Lung (tissue), 12 donors: ENCODE measurements around the gene UBE2V1. TPM values are rescaled to one million over a fixed set of nuclear protein-coding genes. Genes with fewer than 3 reads are reported as not detected.

Experiments used
- ATAC-seq: fragments of 200-7000 bp; cut with Tn5 transposase; one replicate; pipeline ENCODE4 v1.9.1; 2020; ENCODE audit warnings: moderate number of reproducible peaks; ENCODE audit not compliant: insufficient read depth, low FRiP score
- DNase-seq, 3 donors: peaks; one replicate each; pipeline ENCODE4 v3.0.0-alpha.2; 2013 to 2017
- H3K27ac ChIP-seq, 2 donors: one replicate each; pipeline ENCODE4 v1.5.1; 2013; ENCODE audit warnings: mild to moderate bottlenecking in 2 of 2, moderate library complexity in 2 of 2, control low read depth in 1 of 2, inconsistent platforms in 1 of 2, low read depth in 1 of 2, low read length in 1 of 2
- H3K27me3 ChIP-seq, 3 donors: one replicate each; pipeline ENCODE4 v1.5.1; 2013; ENCODE audit warnings: low read length in 2 of 3; ENCODE audit not compliant: control insufficient read depth in 3 of 3, insufficient read depth in 3 of 3
- H3K36me3 ChIP-seq, 4 donors: one replicate each; pipeline ENCODE4 v1.5.1; 2013; ENCODE audit warnings: low read length in 4 of 4, mild to moderate bottlenecking in 1 of 4, moderate library complexity in 1 of 4; ENCODE audit not compliant: control insufficient read depth in 4 of 4, insufficient read depth in 4 of 4
- H3K4me1 ChIP-seq, 5 donors: one replicate each; pipeline ENCODE4 v1.5.1; 2013; ENCODE audit warnings: low read length in 5 of 5, mild to moderate bottlenecking in 2 of 5, moderate library complexity in 1 of 5; ENCODE audit not compliant: control insufficient read depth in 5 of 5, insufficient read depth in 5 of 5
- H3K4me3 ChIP-seq: one replicate; pipeline ENCODE4 v1.5.1; 2013; ENCODE audit warnings: mild to moderate bottlenecking, control low read depth, moderate library complexity
- H3K9ac ChIP-seq, 2 donors: one replicate each; pipeline ENCODE4 v1.5.1; 2013; ENCODE audit warnings: low read length in 2 of 2, control low read depth in 1 of 2; ENCODE audit not compliant: insufficient read depth in 1 of 2
- H3K9me3 ChIP-seq, 4 donors: one replicate each; pipeline ENCODE4 v1.5.1; 2013; ENCODE audit warnings: low read length in 3 of 4, mild to moderate bottlenecking in 1 of 4, moderate library complexity in 1 of 4; ENCODE audit not compliant: control insufficient read depth in 4 of 4, insufficient read depth in 3 of 4
- WGBS, 2 donors: extraction: QIAGEN DNeasy Blood & Tissue Kit; methylation state at CpG; one replicate each; pipeline ENCODE4 v1.1.7; 2013; 5-methylcytosine and 5-hydroxymethylcytosine counted together
- polyA plus RNA-seq, 2 donors: library from polyadenylated mRNA; stranded (reverse); fragments of 200-250 nt; gene quantifications; one replicate each; pipeline ENCODE4 v1.2.1, GENCODE V29; 2013
- total RNA-seq, 2 donors: library from RNA; depleted of rRNA in 1 of 2; stranded (reverse); fragments of >200 nt in 1 of 2; gene quantifications; one replicate each; pipeline ENCODE4 v1.2.1, GENCODE V29; 2014 to 2021
- TF ChIP-seq, protein P1 (sequence below): IDR thresholded peaks from 2 replicates; pipeline ENCODE4 v1.5.1; 2012; ENCODE audit warnings: mild to moderate bottlenecking; ENCODE audit errors: control extremely low read depth, extremely low read depth
- donor health status: control.
- donor health status: control.
- donor health status: Bipolar disorder and iron deficiency.
- donor health status: healthy.
- donor health status: DM: yes; HTN: yes; CAD: no.

Gene UBE2V1
- total and polyA plus RNA-seq, 4 donors, result 56.4 to 103 (median 69.2) TPM

GRCh38 chr20:50061151-50062005, 51.6 kb downstream of the UBE2V1 start:
- Histone ChIP-seq H3K9ac (no peak overlapping the region), H3K36me3 (no peaks in the 10 kb centered on the region), H3K9me3 (no peaks in the 10 kb centered on the region), H3K4me3 (no peak overlapping the region), H3K27me3 (no peaks in the 10 kb centered on the region), H3K27ac (no peak overlapping the region), H3K4me1 (peaks cover 0 to 1% (median 0%) of the 10 kb centered on the region in 5 donors)
- 80 to 90% methylated on average over 6 of the region's 6 CpGs for WGBS, 2 donors
- TF ChIP-seq, protein P1, sequence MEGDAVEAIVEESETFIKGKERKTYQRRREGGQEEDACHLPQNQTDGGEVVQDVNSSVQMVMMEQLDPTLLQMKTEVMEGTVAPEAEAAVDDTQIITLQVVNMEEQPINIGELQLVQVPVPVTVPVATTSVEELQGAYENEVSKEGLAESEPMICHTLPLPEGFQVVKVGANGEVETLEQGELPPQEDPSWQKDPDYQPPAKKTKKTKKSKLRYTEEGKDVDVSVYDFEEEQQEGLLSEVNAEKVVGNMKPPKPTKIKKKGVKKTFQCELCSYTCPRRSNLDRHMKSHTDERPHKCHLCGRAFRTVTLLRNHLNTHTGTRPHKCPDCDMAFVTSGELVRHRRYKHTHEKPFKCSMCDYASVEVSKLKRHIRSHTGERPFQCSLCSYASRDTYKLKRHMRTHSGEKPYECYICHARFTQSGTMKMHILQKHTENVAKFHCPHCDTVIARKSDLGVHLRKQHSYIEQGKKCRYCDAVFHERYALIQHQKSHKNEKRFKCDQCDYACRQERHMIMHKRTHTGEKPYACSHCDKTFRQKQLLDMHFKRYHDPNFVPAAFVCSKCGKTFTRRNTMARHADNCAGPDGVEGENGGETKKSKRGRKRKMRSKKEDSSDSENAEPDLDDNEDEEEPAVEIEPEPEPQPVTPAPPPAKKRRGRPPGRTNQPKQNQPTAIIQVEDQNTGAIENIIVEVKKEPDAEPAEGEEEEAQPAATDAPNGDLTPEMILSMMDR, result no peak
- DNase-seq (no peak), ATAC-seq (no peak)

DNA sequence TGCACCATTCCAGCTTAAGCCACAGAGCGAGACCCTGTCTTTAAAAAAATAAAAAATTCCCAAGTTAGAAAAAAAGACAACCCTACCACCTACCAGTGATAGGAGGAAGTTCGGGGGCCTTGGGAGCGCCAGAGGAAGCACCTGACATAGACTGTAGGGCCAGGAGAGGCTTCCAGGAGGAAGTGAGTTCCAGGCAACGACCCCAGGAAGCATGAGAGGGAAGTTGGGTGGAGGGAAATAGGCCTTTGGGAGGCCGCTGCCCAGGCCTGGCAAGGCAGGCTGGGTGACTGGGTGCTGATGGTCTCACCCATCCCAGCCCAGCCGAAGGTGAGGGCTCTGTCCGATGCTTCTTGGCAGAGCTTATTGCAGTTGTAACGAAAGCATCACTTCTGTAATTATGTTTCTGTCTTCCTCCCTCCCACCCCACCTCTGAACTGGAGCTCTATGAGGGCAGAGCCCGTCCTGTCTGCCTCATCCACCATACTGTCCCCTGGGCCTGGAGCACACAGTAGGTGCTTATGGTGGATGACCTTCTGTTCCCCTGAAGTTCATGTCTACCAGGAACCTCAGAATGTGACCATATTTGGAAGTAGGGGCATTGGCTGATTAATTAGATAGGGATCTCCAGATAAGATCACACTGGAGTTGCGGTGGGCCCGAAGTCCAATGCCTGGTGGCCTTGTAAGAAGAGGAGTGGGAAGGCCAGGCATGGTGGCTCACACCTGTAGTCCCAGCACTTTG, 54.1 kb downstream of the UBE2V1 start:
- Histone ChIP-seq H3K4me3 (no peak overlapping the region), H3K9me3 (no peaks in the 10 kb centered on the region), H3K27ac (no peak overlapping the region), H3K4me1 (peaks cover 0 to 20% (median 4%) of the 10 kb centered on the region in 5 donors), H3K36me3 (no peaks in the 10 kb centered on the region), H3K9ac (no peak overlapping the region), H3K27me3 (no peaks in the 10 kb centered on the region)
- 51 to 67% methylated on average over 11 of the region's 11 CpGs for WGBS, 2 donors
- ATAC-seq (no peak), DNase-seq (no peak)
- TF ChIP-seq, protein P1, result no peak

DNA sequence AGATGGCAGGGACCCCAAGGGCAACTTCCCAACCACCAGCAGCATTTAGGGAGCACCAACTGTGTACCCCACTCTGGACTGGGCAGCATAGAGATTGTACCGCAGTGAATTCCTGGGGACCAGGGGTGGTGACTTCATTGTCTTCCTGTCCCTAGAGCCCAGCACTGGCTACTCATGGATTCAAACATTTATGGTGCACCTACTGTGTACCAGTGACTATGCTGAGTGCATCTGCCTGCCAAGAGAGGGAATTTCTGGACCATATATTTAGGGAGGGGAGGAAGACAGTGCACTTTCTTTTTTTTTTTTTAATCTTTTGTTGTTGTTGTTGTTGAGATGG, 55.3 kb downstream of the UBE2V1 start:
- no peak overlapping the region for H3K4me3 ChIP-seq
- H3K9me3 ChIP-seq, result no peaks in the 10 kb centered on the region
- no peak overlapping the region for H3K9ac ChIP-seq
- no peaks in the 10 kb centered on the region for H3K27me3 ChIP-seq
- no peaks in the 10 kb centered on the region for H3K36me3 ChIP-seq
- no peak overlapping the region for H3K27ac ChIP-seq
- peaks cover 0 to 27% (median 7%) of the 10 kb centered on the region in 5 donors for H3K4me1 ChIP-seq
- WGBS, 2 donors, result 100% methylated on average over 1 of the region's 1 CpG
- TF ChIP-seq, protein P1, result no peak
- ATAC-seq (no peak), DNase-seq (no peak)
